Sigmoid colon (tissue), 7 donors: ENCODE measurements around the gene OR10K1. TPM values are rescaled to one million over a fixed set of nuclear protein-coding genes. Genes with fewer than 3 reads are reported as not detected.

Source experiments
- DNase-seq: peaks from one replicate; pipeline ENCODE4 v3.0.0-alpha.2; 2019
- H3K27ac ChIP-seq, 4 donors: fragments of 200-600 bp; sonication (generic); one replicate each; pipeline ENCODE4 v1.5.1; 2016 to 2019; ENCODE audit warnings: mild to moderate bottlenecking in 1 of 4
- H3K27me3 ChIP-seq, 3 donors: fragments of 200-600 bp; sonication (generic); one replicate each; pipeline ENCODE4 v1.5.1; 2019; ENCODE audit warnings: mild to moderate bottlenecking in 1 of 3
- H3K36me3 ChIP-seq, 4 donors: fragments of 200-600 bp; sonication (generic); one replicate each; pipeline ENCODE4 v1.5.1; 2016 to 2019
- H3K4me1 ChIP-seq, 4 donors: fragments of 200-600 bp; sonication (generic); one replicate each; pipeline ENCODE4 v1.5.1; 2017 to 2019
- H3K4me3 ChIP-seq, 4 donors: fragments of 200-600 bp; sonication (generic); one replicate each; pipeline ENCODE4 v1.5.1; 2017 to 2019; ENCODE audit warnings: mild to moderate bottlenecking in 2 of 4, moderate library complexity in 1 of 4
- H3K9me3 ChIP-seq, 4 donors: fragments of 200-600 bp in 3 of 4; sonication (generic) in 3 of 4; one replicate each; pipeline versions ENCODE4 v1.5.1 to v1.6.1; 2013 to 2019
- CTCF ChIP-seq, 4 experiments: fragments of 450-650 bp in 3 of 4; fragments of 200-600 bp in 1 of 4; IDR thresholded peaks; one replicate each; pipeline ENCODE4 v1.5.1; 2016 to 2019; ENCODE audit warnings: antibody characterized with exemption in 4 of 4, mild to moderate bottlenecking in 3 of 4, moderate library complexity in 2 of 4
- EP300 ChIP-seq, 4 donors: sonication (generic); formaldehyde crosslinking; IDR thresholded peaks; one replicate each; pipeline ENCODE4 v1.6.1; 2017; ENCODE audit warnings: antibody characterized with exemption in 4 of 4
- POLR2A ChIP-seq, 2 donors: fragments of 450-650 bp; IDR thresholded peaks; one replicate each; pipeline ENCODE4 v1.6.1; 2016; ENCODE audit warnings: antibody characterized with exemption in 2 of 2, mild to moderate bottlenecking in 2 of 2, moderate library complexity in 2 of 2
- POLR2AphosphoS5 ChIP-seq, 4 donors: sonication (generic); formaldehyde crosslinking; IDR thresholded peaks; one replicate each; pipeline ENCODE4 v1.6.1; 2017; ENCODE audit warnings: antibody characterized with exemption in 4 of 4
- WGBS, 2 donors: extraction: QIAGEN DNeasy Blood & Tissue Kit; methylation state at CpG; one replicate each; pipeline ENCODE4 v1.1.7; 2013; 5-methylcytosine and 5-hydroxymethylcytosine counted together
- intact Hi-C: fragments of 100-400 bp; cut with DNase I; formaldehyde crosslinking; loops from one replicate; pipeline ENCODE4 v1.15.1; 2023
- polyA plus RNA-seq, 3 donors: library from polyadenylated mRNA; stranded (reverse); fragments of 200-250 nt; gene quantifications; one replicate each; pipeline ENCODE4 v1.2.3, GENCODE V29; 2013
- total RNA-seq, 4 donors: library from RNA; depleted of rRNA; stranded (reverse); fragments of >200 nt; gene quantifications; one replicate each; pipeline ENCODE4 v1.1.0, GENCODE V29; 2016
- donor health status: healthy with polysubstance abuse.
- donor health status: Bipolar disorder and iron deficiency.
- donor health status: healthy.

The OR10K1 gene
- total and polyA plus RNA-seq, 7 donors: not detected

- Histone ChIP-seq H3K27ac (no peak overlapping the region), H3K9me3 (no peaks in the 10 kb centered on the region), H3K27me3 (no peaks in the 10 kb centered on the region), H3K4me3 (no peak overlapping the region), H3K36me3 (no peaks in the 10 kb centered on the region), H3K4me1 (no peaks in the 10 kb centered on the region)
- TF ChIP-seq CTCF (IDR thresholded peaks at IDR 0.05) (no peak), EP300 (IDR thresholded peaks at IDR 0.05) (no peak), POLR2A (IDR thresholded peaks at IDR 0.05) (no peak), POLR2AphosphoS5 (IDR thresholded peaks at IDR 0.05) (no peak)
- intact Hi-C loops: no loop called here
- no peak for DNase-seq
These were observed 4.4 kb upstream of the OR10K1 start for GRCh38 chr1:158457246-158457645.

- no peaks in the 10 kb centered on the region for H3K9me3 ChIP-seq
- no peaks in the 10 kb centered on the region for H3K36me3 ChIP-seq
- no peak overlapping the region for H3K27ac ChIP-seq
- no peaks in the 10 kb centered on the region for H3K4me1 ChIP-seq
- no peak for TF ChIP-seq EP300 (IDR thresholded peaks at IDR 0.05)
- TF ChIP-seq POLR2A (IDR thresholded peaks at IDR 0.05): no peak
- TF ChIP-seq POLR2AphosphoS5 (IDR thresholded peaks at IDR 0.05): no peak
- TF ChIP-seq CTCF (IDR thresholded peaks at IDR 0.05): no peak
- intact Hi-C loops: no loop called here
- no peaks in the 10 kb centered on the region for H3K27me3 ChIP-seq
- no peak overlapping the region for H3K4me3 ChIP-seq
- DNase-seq: no peak
These were observed 3.4 kb upstream of the OR10K1 start for GRCh38 chr1:158458263-158458662.

- Histone ChIP-seq H3K27ac (no peak within 1 kb of the TSS), H3K27me3 (no peaks in the 10 kb centered on the region), H3K4me3 (no peak within 1 kb of the TSS), H3K4me1 (no peaks in the 10 kb centered on the region), H3K36me3 (no peaks in the 10 kb centered on the region), H3K9me3 (no peaks in the 10 kb centered on the region)
- TF ChIP-seq EP300 (IDR thresholded peaks at IDR 0.05) (no peak), CTCF (IDR thresholded peaks at IDR 0.05) (no peak), POLR2A (IDR thresholded peaks at IDR 0.05) (no peak), POLR2AphosphoS5 (IDR thresholded peaks at IDR 0.05) (no peak)
- no peak for DNase-seq
- intact Hi-C loops: no loop called here
These were observed 10.3 kb downstream of the OR10K1 start, which contains the start of gene OR10R2 for GRCh38 chr1:158471920-158472319. Gene OR10R2, plus strand, starts transcription at chr1:158472220. Its CDS starts 106 bp downstream, at chr1:158472326.

- TF ChIP-seq CTCF (IDR thresholded peaks at IDR 0.05) (no peak), POLR2AphosphoS5 (IDR thresholded peaks at IDR 0.05) (no peak), POLR2A (IDR thresholded peaks at IDR 0.05) (no peak), EP300 (IDR thresholded peaks at IDR 0.05) (no peak)
- H3K4me3 ChIP-seq: no peak overlapping the region
- H3K4me1 ChIP-seq: no peaks in the 10 kb centered on the region
- no peak overlapping the region for H3K27ac ChIP-seq
- WGBS, 2 donors: 42 to 66% methylated on average over 2 of the region's 2 CpGs
- intact Hi-C loops: no loop called here
- no peak for DNase-seq
- no peaks in the 10 kb centered on the region for H3K36me3 ChIP-seq
- no peaks in the 10 kb centered on the region for H3K9me3 ChIP-seq
- H3K27me3 ChIP-seq: no peaks in the 10 kb centered on the region
These were observed 23.8 kb downstream of the OR10K1 start for GRCh38 chr1:158485455-158485854.

GRCh38 chr1:158491316-158491715, 29.7 kb downstream of the OR10K1 start:
- WGBS, 2 donors: 33 to 64% methylated on average over 3 of the region's 3 CpGs
- Histone ChIP-seq H3K36me3 (no peaks in the 10 kb centered on the region), H3K9me3 (no peaks in the 10 kb centered on the region), H3K4me3 (no peak overlapping the region), H3K27me3 (no peaks in the 10 kb centered on the region), H3K27ac (no peak overlapping the region), H3K4me1 (no peaks in the 10 kb centered on the region)
- no peak for TF ChIP-seq EP300 (IDR thresholded peaks at IDR 0.05)
- TF ChIP-seq POLR2A (IDR thresholded peaks at IDR 0.05): no peak
- TF ChIP-seq CTCF (IDR thresholded peaks at IDR 0.05): no peak
- TF ChIP-seq POLR2AphosphoS5 (IDR thresholded peaks at IDR 0.05): no peak
- no peak for DNase-seq
- intact Hi-C loops: no loop called here
